Activated CD8-positive, alpha-beta memory T cell treated with anti-CD3 and anti-CD28 coated beads for 24 hours (primary cell): ENCODE data around the gene CASP10.
"Not testable (repeated sequence)": the region's sequence is repeated elsewhere in the genome, so short reads cannot be mapped to it uniquely, and the experiment has no call there.

Experiments
- DNase-seq: peaks from one replicate; pipeline ENCODE4 v3.0.0-alpha.2; 2020

The CASP10 gene

GRCh38 chr2:201182650-201183364 lies at the start of gene CASP10:
Gene CASP10 (plus strand): TSS chr2:201183141. CDS start chr2:201185778, 2,637 bp downstream.
- DNase-seq = no peak

GRCh38 chr2:201135386-201135785 lies 47.6 kb upstream of the CASP10 start:
- DNase-seq = no peak

GRCh38 chr2:201136889-201137321 lies 46.0 kb upstream of the CASP10 start:
- DNase-seq = peak; percentile 55

GRCh38 chr2:201137505-201138400 lies 45.2 kb upstream of the CASP10 start:
- DNase-seq = peak; percentile 56

GRCh38 chr2:201138401-201138970 lies 44.5 kb upstream of the CASP10 start:
- peak; percentile 53 for DNase-seq

GRCh38 chr2:201138986-201139781 lies 43.8 kb upstream of the CASP10 start:
- peak; percentile 38 for DNase-seq

DNA sequence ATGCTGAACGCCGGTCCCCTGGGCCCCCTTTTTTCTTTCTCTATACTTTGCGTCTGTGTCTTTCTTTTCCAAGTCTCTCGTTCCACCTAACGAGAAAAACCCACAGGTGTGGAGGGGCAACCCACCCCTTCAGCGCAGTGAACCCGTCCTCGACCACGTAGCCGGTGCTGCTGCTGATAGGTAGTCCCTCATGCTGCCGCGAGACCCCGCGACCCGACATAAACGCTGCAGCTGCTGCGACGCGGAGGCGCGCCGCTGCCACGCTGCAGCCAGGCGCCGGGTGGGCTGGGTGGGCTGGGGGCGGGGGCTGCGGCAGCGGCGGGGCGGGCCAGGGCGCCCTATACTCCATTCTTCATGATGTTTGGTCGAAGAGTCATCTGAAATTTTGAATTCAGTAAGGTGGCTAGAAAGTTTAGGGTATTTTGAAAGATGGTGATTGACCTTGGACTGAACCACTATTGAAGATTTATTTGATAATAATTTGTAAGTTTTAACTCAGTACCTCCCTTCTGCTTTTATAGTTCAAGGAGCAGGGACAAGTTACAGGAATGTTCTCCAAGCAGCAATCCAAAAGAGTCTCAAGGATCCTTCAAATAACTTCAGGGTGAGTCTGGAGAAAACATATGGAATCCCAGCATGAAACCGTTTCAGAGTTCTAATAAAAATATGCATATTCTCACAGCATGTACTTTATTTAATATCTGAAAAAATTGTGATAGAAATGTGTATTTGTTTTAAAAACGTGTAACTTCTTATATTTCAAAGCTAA lies 42.9 kb upstream of the CASP10 start:
- no peak for DNase-seq

DNA sequence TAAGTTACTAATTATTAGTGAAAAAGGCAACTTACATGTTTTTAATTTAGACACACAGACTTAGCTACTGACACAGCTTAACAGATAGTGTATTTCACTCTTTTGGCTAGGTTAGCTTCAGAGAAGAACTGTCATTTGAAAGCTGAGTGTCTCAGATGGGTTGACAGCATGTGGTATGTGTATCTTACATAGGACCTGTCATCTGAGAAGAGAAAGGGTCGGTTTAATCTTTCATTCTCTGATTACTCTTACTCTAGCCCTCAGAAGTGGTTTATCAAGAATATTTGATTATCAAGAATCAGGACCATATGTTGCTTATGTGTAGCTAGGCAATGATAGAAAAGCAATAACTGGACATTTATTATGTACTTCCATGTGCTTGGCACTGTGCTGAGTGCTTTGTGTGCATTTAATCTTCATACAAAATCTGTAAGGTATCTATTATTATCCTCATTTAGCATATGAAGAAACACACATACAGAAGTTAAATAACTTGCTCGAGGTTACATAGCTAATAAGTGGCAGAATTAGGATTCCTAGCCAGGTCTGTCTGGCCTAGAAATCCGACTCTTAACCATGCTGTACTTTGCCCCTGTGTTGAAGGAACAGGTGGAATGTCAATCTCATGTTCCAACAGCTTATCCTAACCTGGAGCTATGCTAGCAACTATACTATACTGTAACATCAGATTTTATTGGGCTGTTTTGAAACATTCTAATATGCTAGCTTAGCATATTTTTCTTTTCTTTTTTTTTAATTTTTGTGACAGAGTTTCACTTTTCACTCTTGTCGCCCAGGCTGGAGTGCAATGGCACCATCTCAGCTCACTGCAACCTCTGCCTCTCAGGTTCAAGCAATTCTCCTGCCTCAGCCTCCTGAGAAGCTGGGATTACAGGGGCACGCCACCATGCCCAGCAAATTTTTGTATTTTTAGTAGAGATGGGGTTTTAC lies 38.6 kb upstream of the CASP10 start:
- DNase-seq = no peak

DNA sequence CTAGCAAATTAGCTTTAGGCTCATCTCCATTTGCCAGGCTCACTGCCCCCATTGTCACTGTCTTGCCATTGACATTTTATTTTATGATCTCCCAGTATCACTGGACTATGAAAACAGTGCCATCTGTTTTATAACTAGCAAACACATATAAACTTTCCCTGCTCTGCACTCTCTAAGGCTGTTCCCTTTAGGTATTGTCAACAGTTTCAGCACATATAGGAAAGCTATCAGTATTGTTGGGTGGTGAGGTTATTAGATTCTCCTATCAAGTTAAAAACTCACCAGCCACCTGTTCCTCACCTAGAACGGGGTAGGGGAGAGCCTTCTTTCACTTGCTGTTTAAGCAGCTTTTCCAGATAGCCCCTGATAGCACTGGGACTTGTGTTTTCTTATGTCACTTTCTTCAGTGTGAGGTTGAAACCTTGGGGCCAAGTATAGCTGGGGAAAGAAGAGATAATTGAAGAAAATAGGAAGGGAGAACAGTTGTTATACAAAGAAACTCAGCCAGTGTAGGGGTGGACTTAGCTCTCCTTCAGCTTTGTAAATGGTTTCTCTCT lies 34.4 kb upstream of the CASP10 start:
- DNase-seq = no peak

- DNase-seq = no peak
Measured at GRCh38 chr2:201149064-201149820, 33.7 kb upstream of the CASP10 start.

GRCh38 chr2:201149821-201150165 lies 33.1 kb upstream of the CASP10 start:
- not testable (repeated sequence) for DNase-seq

DNA sequence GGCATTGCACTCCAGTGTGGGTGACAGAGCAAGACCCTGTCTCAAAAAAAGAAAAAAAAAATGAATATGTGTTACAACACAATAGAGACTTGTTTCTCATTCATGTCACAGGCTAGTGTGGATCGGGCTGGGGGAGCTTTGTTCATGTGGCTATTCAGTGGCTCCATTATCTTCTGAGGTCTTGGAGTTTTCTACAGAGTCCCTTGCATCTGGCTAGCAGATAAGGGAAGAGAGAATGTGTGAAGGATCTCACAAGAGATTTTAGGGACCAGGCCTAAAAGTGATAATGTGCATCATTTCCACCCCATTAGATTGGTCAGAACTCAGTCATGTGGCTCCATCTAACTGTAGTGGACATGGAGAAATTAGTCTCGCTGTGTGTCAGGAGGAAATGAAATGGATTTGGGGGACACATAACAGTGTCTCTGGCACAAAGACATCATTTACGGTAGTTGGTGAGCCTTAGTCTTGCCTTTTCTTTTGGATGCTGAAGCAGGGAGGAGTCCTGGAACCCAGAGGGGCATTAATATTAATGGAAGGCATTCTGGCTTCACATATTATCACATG lies 32.4 kb upstream of the CASP10 start:
- DNase-seq = no peak

DNA sequence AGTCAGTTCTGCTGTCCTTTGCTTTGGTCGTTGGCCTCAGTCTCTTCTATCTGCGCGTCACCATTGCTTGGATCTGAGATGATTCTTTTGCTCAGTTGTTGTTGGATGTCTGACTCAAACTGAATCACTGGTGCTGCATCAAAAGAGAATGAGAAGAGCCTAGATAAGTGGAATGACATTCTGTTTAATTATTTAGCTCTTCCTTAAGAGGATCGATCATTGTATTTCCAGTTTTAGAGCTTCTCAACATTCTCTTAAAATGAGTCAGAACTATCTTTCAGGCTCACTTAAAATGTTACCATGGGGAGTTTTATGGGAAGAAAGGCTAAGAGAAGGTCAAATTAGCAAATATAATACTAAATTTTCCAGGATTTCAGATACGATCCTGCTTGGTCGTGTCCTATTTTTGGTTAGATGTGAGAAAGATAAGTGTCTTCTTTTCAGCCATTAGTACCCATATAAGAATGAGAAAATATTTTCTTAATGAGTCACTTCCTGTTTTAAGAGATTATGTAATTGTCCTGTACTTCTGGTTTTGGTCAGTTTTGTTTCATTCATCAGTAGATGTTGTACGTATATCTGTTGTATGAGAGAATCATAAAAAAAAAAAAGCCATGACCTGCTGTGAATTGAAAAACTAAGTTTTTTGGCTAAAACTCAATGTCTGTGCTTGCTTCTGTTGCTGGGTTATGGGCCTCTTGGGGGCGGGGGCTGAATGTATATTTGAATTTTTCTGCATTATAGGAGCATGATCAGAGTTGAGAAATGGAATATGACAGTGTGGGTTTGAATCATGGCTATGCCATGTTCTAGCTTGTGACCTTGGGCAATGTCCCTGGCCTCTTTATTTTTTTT lies 31.6 kb upstream of the CASP10 start:
- DNase-seq = no peak

DNA sequence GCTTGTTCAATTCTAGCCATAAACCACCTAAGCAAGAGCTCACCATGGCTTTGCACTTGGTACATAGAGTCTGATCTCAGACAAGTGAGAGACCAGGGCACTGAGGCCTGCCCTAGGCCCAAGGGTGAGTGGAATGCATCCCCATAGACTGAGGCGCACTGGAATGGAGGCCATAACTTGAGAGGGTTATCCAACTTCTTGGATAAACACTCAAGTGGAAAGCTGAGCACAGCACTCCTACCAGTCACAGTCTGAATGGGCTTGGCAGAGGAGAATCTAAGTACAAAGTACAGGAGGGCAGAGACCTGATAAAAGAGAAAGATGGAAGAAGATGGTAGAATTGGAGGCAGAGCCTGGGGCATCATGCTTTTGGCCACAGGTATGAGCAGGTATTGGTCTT lies 30.4 kb upstream of the CASP10 start:
- DNase-seq = no peak

GRCh38 chr2:201152999-201153815 lies 29.7 kb upstream of the CASP10 start:
- DNase-seq = no peak

- no peak for DNase-seq
Measured at GRCh38 chr2:201154615-201155399, 28.1 kb upstream of the CASP10 start.

GRCh38 chr2:201156036-201156435 lies 26.9 kb upstream of the CASP10 start:
- DNase-seq = no peak
